NCI-H526 treated with DMSO at 0.1 percent for 48 hours (cell line): Measurements from ENCODE around the gene AK8.

Experiments used
- DNase-seq: peaks from one replicate; lab custom pipeline; 2025; lab: John Stamatoyannopoulos, UW

The AK8 gene

GRCh38 chr9:132857616-132858342, 20.3 kb downstream of the AK8 start:
- no peak for DNase-seq

- no peak for DNase-seq
Measured at GRCh38 chr9:132857031-132857430, 21.1 kb downstream of the AK8 start.

- DNase-seq = no peak
Measured at GRCh38 chr9:132855904-132856303, 22.2 kb downstream of the AK8 start.

- DNase-seq = no peak
Measured at GRCh38 chr9:132854832-132855231, 23.3 kb downstream of the AK8 start.

GRCh38 chr9:132853482-132853881, 24.6 kb downstream of the AK8 start:
- no peak for DNase-seq

- DNase-seq = no peak
Measured at GRCh38 chr9:132849185-132849706, 28.8 kb downstream of the AK8 start.

- no peak for DNase-seq
Measured at GRCh38 chr9:132846918-132847515, 31.1 kb downstream of the AK8 start.

GRCh38 chr9:132846109-132846917, 31.8 kb downstream of the AK8 start:
- DNase-seq = no peak

- DNase-seq = no peak
Measured at GRCh38 chr9:132842124-132843044, 35.7 kb downstream of the AK8 start.

- DNase-seq = no peak
Measured at GRCh38 chr9:132840980-132841379, 37.1 kb downstream of the AK8 start.

- DNase-seq = no peak
Measured at GRCh38 chr9:132838291-132838690, 39.8 kb downstream of the AK8 start.

- DNase-seq = no peak
Measured at GRCh38 chr9:132837501-132838286, 40.4 kb downstream of the AK8 start.

- no peak for DNase-seq
Measured at GRCh38 chr9:132834343-132834742, 43.7 kb downstream of the AK8 start.

GRCh38 chr9:132833550-132834121, 44.4 kb downstream of the AK8 start:
- DNase-seq = no peak

GRCh38 chr9:132832171-132832881, 45.8 kb downstream of the AK8 start:
- DNase-seq = no peak

GRCh38 chr9:132828201-132828770, 49.8 kb downstream of the AK8 start:
- no peak for DNase-seq

- DNase-seq = no peak
Measured at GRCh38 chr9:132827366-132827765, 50.7 kb downstream of the AK8 start.

- DNase-seq = no peak
Measured at GRCh38 chr9:132826621-132827365, 51.3 kb downstream of the AK8 start.

- DNase-seq = no peak
Measured at GRCh38 chr9:132826131-132826530, 52.0 kb downstream of the AK8 start.
